Retinal pigment epithelial cell (primary cell): ENCODE results near the gene BCDIN3D.

Experiments
- DNase-seq: peaks from one replicate; pipeline ENCODE4 v3.0.0-alpha.2; 2010; ENCODE audit warnings: low read depth
- H3K4me3 ChIP-seq: 2 replicates; pipeline ENCODE4 v1.5.1; 2011; ENCODE audit warnings: mild to moderate bottlenecking, low read length, control low read depth, moderate library complexity
- CTCF ChIP-seq: conservative IDR thresholded peaks from 2 replicates; pipeline ENCODE4 v1.5.1; 2011; ENCODE audit warnings: low read depth, low read length, control low read depth, inconsistent platforms

The BCDIN3D gene

DNA sequence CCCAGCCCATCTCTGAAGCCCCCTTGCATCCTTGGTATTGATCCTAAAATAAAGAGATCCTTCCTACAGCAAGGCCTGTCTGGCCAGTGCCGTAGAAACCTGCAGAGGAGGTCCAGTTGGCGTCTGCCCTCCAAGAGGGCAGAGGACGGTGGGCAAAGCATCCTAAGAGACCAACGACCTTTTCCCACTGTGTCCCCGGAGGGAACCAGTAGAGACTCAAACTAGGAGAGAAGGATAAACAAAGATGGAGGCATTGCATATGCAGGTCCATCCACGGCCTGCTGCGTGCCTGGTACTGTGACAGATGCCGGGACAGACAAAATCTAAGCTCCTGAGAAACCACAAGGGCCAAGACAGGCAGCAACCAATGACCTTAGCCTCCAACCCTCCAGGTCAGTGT lies 18.5 kb downstream of the BCDIN3D start:
- DNase-seq: no peak

GRCh38 chr12:49823951-49824350 lies 19.0 kb downstream of the BCDIN3D start:
- DNase-seq: no peak
- no peak overlapping the region for H3K4me3 ChIP-seq
- no peak for TF ChIP-seq CTCF

More for the DNA sequence above, 18.5 kb downstream of the BCDIN3D start:
- TF ChIP-seq CTCF: no peak
- H3K4me3 ChIP-seq: no peak overlapping the region

- no peak for DNase-seq
- TF ChIP-seq CTCF: no peak
Measured at GRCh38 chr12:49823350-49823749, 19.6 kb downstream of the BCDIN3D start.

DNA sequence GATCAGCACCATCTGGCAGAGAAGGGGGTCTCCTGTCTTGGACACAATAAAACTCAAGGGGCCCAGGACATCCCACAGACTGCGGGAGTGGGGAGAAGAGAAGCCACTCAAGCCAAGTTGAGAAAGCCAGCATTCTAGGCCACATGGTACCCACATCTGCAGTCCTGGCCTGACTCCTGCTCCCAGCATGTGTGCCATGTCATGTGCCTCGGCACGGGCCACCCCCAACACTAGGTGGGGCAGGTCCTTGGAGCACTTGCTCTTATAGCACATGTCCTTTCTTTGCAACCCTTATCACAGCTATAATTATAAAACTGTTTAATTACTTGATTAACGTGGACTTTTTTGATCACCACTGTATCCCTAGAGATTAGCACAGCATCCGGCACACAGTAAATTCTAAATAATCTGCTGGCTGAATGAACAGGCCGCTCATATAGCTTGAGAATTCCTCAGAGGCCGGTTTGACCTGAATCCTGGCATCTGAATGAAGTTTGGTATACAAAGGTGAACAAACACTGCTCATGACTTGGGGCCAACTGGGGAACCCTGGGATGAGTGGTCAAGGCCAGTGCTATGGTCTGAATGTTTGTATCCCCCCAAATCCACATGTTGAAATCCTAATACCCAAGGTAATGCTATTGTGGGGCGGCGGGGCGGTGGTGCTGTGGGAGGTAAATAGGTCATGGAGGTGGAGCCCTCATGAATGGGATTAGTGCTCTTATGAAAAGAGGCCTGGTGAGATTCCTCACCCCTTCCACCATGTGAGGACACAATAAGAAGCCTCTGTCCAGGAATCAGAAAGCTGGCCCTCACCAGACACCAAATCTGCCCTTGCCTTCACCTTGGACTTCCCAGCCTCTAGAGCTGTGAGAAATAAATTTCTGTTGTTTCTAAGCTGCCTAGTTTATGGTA lies 21.3 kb downstream of the BCDIN3D start:
- no peak overlapping the region for H3K4me3 ChIP-seq
- TF ChIP-seq CTCF: no peak
- DNase-seq: no peak

More at GRCh38 chr12:49823350-49823749, 19.6 kb downstream of the BCDIN3D start:
- no peak overlapping the region for H3K4me3 ChIP-seq

DNA sequence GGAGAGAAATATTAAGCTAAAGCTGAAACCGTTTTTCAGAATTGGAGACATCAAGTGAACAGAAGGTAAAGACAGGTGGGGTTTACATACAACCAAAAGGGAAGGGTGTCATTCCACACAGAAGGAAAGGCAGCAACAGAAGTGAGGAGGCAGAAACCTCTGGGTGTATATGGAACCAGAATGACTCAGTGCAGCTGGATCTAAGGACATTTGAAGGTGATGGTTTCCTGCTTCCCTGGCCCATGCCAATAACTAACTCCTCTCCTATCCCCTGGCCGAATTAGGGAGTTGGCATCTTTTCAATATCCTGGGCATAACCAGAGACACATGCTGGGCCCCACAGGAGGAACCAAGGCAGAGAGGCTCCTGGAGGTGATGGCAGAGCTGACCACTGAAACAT lies 23.1 kb downstream of the BCDIN3D start:
- no peak overlapping the region for H3K4me3 ChIP-seq
- no peak for TF ChIP-seq CTCF
- no peak for DNase-seq

GRCh38 chr12:49818241-49818895 lies 24.5 kb downstream of the BCDIN3D start:
- TF ChIP-seq CTCF: no peak
- no peak for DNase-seq
- H3K4me3 ChIP-seq: no peak overlapping the region

DNA sequence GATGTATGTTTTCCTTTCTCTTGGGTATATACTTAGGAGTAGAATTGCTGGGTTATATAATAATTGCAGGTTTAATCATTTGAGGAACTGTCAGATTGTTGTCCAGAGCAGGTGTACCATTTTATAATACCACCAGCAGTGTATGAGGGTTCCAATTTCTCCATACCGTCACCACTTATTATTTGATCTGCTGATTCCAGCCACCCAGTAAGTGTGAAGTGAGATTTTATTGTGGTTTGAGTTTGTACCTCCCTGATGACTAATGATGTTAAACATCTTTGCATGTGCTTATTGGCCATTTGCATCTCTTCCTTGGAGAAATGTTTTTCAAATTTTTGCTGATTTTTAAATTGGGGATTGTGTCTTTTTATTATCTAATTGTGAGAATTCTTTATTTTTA lies 29.8 kb downstream of the BCDIN3D start:
- no peak for DNase-seq
- no peak for TF ChIP-seq CTCF
- H3K4me3 ChIP-seq: no peak overlapping the region
